NCI-H446 (cell line): ENCODE results near the gene SMG5.
"Not testable (repeated sequence)": the region's sequence is repeated elsewhere in the genome, so short reads cannot be mapped to it uniquely, and the experiment has no call there.

Experiments used
- DNase-seq, 2 experiments: peaks; one replicate each; lab custom pipeline; 2025; lab: John Stamatoyannopoulos, UW

SMG5 gene

DNA sequence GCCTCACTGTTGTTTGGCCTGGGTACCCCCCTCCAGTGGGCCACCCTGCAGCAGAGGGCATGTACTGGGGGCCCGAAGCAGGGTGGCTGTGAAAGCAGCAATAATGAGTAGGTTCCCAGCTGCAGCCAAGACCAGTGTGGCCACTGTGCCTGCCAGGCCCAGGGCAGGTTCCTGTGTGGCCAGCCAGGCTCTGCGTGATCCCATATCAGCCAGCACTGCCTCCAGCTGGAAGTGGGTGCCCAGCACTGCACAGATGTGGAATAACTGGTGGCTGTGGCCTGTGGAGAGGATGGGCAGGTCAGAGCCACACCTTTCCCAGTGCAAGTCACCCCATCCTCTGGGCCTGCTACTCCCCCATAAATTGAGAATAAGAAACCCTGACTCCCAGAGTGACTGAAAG is 38.5 kb downstream of the SMG5 start:
- no peak for DNase-seq

DNA sequence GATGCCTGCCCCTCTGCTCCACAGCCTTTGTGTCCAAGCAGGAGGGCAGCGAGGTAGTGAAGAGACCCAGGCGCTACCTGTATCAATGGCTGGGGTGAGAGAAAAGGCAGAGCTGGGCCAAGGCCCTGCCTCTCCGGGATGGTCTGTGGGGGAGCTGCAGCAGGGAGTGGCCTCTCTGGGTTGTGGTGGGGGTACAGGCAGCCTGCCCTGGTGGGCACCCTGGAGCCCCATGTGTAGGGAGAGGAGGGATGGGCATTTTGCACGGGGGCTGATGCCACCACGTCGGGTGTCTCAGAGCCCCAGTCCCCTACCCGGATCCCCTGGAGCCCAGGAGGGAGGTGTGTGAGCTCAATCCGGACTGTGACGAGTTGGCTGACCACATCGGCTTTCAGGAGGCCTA is 39.9 kb downstream of the SMG5 start:
- DNase-seq, result no peak

DNA sequence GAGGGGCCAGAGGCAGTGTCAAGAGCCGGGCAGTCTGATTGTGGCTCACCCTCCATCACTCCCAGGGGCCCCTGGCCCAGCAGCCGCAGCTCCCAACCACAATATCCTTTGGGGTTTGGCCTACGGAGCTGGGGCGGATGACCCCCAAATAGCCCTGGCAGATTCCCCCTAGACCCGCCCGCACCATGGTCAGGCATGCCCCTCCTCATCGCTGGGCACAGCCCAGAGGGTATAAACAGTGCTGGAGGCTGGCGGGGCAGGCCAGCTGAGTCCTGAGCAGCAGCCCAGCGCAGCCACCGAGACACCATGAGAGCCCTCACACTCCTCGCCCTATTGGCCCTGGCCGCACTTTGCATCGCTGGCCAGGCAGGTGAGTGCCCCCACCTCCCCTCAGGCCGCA is 40.7 kb downstream of the SMG5 start, which contains the start of gene BGLAP:
TSS of gene BGLAP (plus strand) at position 259 of the 400 bp plus-strand sequence. CDS start at position 307, 48 bp downstream.
- no peak for DNase-seq

DNA sequence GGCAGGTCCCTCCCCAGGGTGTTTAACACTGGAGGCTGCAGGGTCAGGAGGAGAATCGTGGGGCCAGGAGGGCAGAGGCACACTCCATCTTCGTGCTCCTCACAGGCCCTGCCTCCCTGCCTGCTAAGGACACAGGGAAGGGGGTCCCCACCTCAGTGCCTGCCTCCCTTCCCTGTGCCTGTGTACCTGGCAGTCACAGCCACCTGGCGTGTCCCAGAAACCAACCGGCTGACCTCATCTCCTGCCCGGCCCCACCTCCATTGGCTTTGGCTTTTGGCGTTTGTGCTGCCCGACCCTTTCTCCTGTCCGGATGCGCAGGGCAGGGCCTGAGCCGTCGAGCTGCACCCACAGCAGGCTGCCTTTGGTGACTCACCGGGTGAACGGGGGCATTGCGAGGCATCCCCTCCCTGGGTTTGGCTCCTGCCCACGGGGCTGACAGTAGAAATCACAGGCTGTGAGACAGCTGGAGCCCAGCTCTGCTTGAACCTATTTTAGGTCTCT is 41.3 kb downstream of the SMG5 start:
- DNase-seq, result no peak

DNA sequence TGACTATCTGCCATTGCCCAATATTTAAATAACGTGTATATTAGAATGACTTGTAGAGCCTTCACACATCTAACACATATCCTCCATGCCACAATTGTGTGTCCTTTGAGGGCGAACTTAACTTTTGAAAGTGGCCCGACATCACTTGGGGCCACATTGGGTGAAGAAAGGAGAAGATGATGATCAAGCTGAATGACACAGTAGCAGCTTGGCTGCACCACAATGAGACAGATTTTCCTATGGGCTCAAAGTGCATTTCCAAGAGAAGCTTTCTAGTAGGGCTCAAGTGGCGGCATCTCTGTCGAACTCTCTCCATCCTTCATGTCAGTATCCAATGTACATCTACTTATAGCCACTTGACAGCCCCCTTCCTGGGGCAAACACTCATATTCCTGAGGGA is 44.4 kb downstream of the SMG5 start:
- DNase-seq, result no peak

DNA sequence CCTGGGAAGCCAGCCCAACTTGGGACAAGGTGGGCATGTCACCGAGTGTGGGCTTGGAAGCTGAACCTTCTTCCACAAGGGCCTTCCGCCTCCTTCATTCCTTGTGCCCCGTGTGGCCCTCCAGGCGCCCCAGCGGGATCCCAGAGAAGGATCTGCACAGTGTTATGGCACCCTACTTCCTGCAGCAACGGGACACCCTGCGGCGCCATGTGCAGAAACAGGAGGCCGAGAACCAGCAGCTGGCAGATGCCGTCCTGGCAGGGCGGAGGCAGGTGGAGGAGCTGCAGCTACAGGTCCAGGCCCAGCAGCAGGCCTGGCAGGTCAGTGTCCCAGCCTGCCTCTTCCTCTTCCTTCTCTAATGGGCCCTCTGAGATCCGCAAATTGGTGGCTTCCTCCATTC is 46.5 kb downstream of the SMG5 start:
- no peak for DNase-seq

DNA sequence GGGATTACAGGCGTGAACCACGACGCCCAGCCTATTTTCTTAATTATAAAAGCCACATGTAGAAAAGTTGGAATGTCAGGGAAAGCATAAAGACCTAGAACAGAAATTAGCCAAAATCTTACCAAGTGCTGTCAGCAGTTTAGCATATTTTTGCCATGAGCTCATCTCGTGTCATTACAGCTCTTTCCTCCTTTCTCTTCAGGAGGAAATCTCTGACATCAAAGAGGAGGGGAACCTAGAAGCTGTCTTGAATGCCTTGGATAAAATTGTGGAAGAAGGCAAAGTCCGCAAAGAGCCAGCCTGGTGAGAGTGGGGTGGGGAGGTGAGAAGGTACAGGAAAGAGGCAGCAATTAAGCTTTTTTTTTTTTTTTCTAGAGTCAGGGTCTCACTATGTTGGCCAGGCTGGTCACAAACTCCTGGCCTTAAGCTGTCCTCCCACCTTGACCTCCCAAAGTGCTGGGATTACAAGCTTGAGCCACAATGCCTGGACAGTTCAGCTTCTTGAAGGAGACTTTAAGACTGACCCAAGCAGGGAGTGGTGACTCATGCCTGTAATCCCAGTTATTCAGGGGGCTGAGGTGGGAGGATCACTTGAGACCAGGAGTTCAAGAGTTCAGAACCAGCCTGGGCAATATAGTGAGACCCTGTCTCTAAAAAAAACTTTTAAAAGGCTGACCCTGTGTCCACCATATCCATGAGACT is 49.0 kb downstream of the SMG5 start:
- no peak for DNase-seq

DNA sequence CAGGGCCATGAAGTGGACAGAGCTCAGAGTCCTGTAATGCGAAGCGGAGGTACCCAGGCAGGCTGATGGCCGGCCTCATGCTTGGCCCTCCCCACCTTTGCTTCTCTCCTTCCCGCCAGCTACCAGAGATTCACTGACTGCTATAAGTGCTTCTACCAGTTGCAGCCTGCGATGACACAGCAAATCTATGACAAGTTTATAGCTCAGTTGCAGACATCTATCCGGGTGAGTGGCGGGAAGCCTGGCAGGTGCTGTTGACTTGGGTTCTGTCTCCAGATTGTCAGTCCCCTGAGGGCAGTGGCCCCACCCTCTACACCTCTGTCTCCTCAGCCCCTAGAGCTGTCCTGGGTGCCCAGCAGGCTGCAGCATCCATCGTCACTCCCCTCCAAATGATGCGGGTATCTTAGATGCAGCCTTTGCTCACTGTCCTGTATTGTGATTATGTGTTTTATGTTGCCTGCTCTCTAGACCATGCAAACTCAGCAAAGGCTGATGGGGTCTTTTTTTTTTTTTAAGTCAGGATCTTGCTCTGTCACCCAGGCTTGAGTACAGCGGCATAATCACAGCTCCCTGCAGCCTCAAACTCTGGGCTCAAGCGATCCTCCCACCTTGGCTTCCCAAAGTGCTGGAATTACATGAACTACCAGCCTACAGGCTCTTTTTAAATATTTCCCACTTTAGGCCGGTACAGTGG is 50.3 kb downstream of the SMG5 start:
- no peak for DNase-seq

DNA sequence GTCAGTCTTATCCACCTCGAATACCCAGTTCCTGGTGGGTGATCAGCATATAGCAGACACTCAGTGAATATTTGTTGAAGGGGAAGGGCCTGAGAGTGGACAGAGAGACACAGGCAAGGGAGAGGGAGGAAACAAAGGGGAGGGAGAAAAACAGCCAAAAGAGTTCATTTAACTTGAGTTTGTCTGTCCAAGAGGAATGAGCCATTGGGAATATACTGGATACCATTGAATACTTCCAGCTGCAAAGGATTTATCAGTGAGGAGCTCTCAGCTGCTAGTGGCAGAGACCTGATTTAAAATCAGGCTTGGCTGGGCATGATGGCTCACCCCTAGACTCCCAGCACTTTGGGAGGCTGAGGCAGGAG is 52.2 kb downstream of the SMG5 start:
- no peak for DNase-seq

DNA sequence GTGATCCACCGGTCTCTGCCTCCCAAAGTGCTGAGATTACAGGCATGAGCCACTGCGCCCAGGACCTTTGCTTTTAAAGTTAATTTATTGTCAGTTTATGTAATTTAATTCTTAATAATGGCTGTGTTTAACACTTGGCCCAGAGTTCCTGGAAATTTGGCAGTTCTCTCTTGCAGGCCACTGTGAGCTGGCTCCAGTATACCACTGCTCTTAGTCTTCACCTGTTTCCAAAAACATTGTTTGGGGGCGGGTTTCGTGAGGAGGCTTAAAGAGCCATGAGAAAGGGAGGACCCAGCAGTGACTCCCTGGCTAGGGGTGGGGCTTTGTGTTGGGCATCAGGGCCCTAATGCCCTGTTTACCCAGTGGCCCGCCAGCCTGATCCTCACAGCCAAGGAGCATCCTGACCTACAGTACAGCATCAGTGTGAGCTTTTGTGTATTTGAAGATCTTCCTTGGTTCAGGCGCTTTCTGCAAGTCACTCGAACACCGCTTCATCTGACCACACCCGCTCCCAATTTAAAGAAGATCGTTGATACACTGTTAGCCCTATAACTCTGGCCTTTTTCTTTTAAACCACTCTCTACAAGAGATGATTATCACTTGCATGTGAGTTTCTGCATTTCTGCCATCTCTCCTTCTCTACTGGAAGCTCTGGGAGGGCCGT is 52.7 kb downstream of the SMG5 start:
- DNase-seq, result no peak

DNA sequence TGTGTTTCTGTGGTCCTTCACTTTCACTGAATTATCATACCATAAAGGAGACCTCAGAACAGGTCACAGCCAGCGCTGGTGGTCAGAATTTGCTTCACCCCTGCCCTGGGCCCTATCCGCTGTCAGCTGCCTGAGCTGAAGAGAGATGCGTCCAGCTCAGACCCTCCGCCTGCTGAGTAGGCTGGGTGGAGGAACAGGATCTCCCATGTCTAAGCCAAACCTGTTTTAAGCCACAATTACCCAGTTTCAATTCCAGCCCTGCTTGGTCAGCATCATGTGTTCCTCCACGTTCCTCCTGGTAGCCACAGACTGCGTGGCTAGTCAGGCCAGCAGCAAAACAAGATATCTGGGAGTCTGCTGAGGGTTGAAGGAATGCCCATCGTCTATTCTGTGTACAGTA is 54.1 kb downstream of the SMG5 start:
- no peak for DNase-seq

DNA sequence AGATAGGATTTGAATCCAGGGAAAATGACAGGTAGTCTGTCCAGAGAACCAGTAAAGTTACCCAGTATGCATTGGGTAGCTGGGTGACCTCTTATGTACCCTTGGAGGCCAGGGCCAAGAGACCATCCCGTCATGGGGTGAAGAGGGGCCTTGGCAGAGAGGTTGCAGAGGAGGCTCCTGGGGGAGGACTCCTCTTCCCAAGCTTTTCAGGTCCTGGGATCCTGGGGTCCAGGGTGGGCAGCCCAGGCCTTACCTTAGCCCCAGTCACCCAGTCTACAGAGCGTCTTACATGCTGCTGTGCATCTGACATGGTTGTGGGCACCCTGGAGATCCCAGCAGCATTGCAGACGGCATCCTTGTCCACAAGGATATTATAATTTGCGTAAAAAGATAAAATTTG is 55.8 kb downstream of the SMG5 start:
- DNase-seq, result no peak

DNA sequence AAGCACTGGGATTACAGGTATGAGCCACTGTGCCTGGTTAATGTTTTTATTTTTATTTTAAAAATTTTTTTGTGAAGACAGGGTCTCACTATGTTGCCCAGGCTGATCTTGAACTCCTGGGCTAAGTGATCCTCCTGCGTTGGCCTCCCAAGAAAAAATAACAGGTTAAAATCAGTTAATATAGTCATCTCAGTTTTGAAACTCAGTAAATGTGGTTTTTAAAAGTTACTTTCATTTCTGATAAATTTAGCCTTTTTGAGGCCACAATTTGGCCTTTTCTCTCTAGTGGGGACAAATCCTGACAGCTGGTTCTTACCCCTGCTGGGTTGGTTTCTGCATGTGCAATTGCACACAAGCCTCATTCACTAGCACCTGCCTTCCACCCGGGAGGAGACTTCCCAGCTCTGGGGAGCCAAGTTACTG is 56.5 kb downstream of the SMG5 start:
- no peak for DNase-seq

DNA sequence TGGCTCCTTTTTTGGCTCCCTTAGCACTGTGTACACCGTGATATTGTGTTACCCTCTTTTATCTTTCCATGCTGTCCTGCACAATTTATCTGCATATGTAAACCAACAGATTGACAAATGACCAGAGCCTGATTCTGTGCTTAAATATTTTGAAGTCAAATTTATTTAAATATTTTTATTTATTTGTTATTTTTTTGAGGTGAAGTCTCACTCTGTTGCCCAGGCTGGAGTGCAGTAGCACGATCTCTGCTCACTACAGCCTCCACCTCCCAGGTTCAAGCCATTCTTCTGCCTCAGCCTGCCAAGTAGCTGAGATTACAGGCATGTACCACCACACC is 57.0 kb downstream of the SMG5 start:
- no peak for DNase-seq

DNA sequence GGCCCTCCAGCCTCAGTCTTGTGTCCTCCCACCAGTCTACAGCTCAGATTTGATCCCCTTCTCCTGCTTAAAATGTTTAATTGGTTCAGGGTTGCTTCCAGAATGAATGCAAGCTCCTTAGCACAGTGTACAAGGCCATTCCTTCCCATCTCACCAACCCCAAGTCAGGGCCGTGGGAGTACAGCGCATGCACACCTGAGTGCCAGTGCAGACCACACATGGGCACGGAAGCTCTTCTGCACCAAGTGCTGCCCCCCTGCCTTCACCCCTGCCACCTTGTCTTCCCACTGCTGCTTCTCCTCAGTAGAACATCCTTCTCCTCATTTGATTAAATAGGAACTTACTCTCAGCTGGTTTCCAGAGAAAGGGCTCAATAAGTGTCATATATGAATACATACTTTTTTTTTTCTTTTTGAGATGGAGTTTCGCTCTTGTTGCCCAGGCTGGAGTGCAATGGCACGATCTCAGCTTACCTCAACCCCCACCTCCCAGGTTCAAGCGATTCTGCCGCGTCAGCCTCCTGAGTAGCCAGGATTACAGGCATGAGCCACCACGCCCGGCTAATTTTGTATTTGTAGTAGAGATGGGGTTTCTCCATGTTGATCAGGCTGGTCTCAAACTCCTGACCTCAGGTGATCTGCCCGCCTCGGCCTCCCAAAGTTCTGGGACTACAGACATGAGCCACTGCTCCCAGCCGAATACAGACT is 60.5 kb downstream of the SMG5 start:
- DNase-seq, result no peak

DNA sequence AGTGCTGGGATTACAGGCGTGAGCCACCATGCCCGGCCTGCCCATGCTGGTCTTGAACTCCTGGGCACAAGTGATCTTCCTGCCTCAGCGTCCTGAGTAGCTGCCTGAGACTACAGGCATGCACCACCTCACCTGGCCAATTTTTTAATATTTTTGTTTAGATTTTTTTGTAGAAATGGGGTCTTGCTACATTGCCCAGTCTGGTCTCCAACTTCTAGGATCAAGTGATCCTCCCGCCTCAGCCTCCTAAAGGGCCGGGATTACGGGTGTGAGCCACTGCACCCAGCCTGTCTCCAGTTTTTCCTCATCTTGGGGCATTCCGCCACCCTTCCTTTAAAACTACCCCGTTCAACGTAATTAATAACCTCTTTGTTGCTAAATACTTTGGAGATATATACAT is 62.4 kb downstream of the SMG5 start:
- no peak for DNase-seq

DNA sequence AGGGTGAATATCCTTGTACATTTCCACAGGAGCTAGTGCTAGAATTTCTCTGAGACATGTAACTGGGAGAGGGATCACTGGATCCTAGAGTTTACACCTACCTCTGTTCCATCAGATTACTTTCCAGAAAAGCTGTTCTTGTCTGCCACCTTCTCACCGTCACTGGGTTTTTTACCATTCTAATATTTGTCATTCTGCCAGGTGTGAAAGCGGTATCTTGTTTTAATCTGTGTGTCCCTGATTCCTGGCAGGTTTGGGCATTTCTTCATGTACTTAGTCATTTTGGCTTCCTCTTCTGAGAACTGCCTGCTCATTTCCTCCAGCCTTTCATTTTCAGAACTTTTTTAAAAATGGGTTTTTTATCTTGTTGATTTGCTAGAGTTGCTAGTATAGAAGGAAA is 64.8 kb downstream of the SMG5 start:
- no peak for DNase-seq

DNA sequence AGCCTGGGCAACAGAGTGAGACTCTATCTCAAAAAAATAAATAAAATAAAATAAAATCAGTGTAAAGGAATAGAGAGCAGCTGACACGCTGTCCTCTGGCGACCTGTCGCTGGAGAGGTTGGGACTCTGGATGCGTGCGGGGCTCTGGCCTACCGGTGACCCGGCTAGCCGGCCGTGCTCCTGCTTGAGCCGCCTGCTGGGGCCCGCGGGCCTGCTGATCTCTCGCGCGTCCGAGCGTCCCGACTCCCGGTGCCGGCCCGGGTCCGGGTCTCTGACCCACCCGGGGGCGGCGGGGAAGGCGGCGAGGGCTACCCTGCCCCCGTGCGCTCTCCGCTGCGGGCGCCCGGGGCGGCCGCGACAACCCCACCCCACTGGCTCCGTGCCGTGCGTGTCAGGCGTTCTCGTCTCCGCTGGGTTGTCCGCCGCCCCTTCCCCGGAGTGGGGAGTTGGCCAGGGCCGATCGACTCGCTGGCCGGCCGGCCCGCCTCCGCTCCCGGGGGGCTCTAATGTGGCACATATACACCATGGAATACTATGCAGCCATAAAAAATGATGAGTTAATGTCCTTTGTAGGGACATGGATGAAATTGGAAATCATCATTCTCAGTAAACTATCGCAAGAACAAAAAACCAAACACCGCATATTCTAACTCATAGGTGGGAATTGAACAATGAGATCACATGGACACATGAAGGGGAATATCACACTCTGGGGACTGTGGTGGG is 66.1 kb downstream of the SMG5 start:
- not testable (repeated sequence) for DNase-seq

DNA sequence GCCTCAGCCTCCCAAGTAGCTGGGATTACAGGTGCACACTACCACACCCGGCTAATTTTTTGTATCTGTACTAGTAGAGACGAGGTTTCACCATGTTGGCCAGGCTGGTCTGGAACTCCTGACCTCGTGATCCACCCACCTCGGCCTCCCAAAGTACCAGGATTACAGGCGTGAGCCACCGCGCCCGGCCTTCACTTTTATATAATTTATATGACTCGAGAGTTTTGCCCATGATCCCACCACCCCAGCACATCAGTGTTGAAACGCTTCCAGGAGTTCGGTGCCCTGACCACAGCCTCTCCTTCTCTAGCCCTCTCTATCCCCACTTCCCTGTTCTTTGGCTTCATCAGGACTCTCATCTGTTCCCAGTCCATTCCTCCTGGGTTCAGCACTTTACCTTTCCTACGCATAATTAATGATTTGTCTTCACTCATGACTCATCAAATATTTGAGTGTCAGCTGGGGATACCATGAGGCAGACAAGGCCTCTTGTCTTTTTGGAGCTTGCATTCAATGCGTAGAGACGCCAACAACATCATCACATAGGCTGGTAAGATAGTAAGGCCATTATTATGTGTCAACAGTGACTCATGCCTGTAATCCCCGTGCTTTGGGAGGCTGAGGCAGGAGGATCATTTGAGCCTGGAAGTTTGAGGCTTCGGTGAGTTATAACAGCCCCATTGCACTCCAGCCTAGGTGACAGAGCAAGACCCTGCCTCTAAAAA is 68.4 kb downstream of the SMG5 start:
- no peak for DNase-seq

DNA sequence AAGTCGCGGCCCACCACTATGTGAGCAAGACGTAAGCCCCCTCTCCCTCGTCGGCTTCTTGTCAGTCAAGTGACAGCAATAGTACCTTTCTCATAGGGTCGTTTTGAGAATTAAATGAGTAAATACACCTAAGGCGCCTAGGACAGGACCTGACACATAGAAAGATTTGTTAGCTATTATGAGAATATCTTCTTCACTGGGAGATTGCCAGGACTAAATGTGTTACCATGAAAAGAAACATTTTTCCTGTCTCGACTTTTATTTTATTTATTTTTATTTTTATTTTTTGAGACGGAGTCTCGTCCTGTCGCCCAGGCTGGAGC is 69.0 kb downstream of the SMG5 start:
- no peak for DNase-seq

DNA sequence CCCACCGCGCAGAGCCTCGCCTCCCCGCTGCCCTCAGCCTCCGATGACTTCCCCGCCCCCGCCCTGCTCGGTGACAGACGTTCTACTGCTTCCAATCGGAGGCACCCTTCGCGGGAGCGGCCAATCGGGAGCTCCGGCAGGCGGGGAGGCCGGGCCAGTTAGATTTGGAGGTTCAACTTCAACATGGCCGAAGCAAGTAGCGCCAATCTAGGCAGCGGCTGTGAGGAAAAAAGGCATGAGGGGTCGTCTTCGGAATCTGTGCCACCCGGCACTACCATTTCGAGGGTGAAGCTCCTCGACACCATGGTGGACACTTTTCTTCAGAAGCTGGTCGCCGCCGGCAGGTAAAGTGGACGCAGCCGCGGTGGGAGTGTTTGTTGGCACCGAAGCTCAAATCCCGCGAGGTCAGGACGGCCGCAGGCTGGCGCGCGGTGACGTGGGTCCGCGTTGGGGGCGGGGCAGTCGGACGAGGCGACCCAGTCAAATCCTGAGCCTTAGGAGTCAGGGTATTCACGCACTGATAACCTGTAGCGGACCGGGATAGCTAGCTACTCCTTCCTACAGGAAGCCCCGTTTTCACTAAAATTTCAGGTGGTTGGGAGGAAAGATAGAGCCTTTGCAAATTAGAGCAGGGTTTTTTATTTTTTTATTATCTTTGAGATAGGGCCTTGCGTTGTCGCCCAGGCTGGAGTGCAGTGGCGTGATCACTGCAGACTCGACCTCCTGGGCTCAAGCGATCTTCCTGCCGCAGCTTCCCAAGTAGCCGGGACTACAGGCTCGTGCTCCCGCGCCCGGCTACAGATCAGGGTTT is 69.6 kb downstream of the SMG5 start, which contains the start of gene PMF1:
TSS of gene PMF1 (plus strand) at position 175 of the 811 bp plus-strand sequence. CDS start at position 184, 9 bp downstream.
- DNase-seq, result peak; percentile 96 to 98
